Measurements from ENCODE around the gene PARD6G. TPM values are rescaled to one million over a fixed set of nuclear protein-coding genes. Genes with fewer than 3 reads are reported as not detected.

Gene PARD6G
- polyA plus RNA-seq, 3 donors, result 0.78 to 3.6 (median 2.3) TPM

DNA sequence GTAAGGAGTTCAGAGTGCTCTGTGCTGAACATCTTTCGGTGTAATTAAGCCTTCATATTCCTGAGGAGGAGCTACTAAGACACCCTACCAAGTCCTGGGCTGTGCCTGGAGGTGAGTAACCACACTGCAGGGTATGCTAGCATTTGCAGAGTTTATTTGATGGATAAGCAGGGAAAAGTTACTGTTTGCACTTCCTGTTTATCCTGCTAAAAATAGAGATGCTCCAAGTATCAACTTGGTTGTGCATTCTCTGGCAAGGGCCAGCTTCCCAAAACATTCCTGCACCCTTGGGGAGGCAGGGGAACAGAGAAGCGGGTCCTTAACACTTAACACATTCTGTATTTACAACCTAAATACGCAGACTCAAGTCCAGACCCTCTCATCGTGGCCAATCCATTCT, 49.8 kb downstream of the PARD6G start:
- H3K27ac ChIP-seq (ENCODE audit: low read depth, low read length), result no peak overlapping the region
- WGBS, 3 donors, result 67 to 80% (median 77%) methylated on average over 4 of the region's 4 CpGs

DNA sequence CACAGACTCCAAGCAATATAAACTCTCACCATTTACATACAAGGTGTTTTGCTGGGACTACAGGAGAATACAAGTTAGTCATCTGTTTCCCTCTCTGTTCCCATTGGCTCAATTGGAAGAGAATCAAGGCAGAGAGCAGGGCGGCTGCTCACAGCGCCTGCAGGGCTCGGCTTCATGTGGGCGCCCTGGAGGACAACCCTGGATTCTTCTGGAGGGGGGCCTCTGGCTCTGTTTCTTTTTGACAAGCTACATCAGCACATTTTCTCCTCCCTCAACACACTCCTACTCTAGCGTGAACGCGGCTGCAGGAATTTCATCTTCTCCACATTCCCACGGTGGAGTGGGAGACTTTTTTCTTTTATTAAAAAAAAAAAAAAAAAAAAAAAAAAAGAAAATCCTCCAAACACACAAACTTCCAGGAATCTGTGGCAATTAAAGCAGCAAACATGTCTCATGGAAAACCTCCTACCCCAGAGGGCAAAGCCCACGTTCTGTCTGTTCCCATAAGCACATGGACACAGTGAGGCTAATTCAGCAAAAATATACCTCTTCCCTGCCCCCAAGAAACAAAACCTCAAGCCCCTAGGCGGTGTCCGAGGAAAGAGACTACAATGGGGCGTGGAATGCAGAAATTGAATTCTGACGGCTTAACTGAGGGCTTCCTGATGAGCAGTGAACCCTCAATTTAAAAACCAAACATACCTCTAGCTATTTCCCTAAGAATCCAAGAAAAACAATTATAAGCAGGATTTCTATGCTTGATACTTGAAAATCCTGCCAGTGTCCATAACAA, 50.6 kb downstream of the PARD6G start:
- WGBS, 3 donors, result 44 to 71% (median 51%) methylated on average over 13 of the region's 13 CpGs

DNA sequence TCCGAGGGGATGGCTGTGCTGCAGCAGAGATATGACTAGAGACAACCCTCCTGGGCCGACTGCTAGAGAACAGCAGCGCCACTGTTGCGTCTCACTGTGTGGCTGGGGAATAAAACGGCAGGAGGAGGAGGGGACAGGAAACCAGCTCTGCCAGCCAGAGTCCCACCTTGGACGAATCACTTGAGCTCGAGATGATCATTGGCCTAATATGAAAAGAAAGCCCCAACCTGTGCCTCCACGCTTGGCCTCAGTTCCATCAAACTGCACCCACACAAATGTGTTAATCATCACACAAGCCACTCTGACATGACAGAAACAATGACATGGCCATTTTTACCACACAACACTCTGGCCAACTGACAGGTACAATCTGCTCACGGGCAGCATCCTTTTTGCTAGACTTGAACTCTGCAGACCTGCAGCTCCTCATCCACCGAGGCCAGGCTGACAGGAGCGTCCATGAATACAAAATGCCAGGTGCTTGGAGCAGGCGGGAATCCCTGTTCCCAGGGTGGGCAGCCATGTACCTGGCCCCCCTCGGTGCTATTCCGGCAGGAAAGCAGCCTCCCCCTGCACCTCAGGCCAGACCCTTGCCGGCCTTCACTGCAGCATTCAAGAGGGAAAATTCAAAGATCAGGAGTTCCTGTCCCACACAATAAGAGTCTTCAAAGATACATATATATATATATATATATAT, 52.3 kb downstream of the PARD6G start:
- H3K27ac ChIP-seq (ENCODE audit: low read depth, low read length), result no peak overlapping the region
- WGBS, 3 donors, result 71 to 79% (median 75%) methylated on average over 15 of the region's 15 CpGs

More for the DNA sequence above, 50.6 kb downstream of the PARD6G start:
- no peak overlapping the region for H3K27ac ChIP-seq (ENCODE audit: low read depth, low read length)

DNA sequence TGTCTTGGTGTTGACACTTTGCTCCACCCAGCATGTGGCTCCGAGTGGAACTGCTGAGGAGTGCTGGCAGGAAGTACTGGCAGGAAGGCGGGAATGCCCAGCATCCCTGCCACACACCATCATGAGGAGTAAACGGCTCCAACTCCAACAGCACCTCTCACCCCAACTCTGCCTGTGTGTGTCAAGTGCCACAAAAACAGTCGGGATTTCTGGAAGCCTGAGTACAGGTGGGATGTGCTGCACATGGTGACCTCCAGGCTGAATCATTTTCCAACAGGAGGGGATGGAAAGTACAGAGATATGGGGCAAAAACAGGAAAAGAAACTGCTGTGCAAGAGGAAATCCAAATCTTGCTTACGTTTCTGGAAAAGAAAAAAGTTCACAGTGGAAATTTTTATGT, 53.6 kb downstream of the PARD6G start:
- H3K27ac ChIP-seq (ENCODE audit: low read depth, low read length), result no peak overlapping the region
- 42 to 61% (median 53%) methylated on average over 5 of the region's 5 CpGs for WGBS, 3 donors

DNA sequence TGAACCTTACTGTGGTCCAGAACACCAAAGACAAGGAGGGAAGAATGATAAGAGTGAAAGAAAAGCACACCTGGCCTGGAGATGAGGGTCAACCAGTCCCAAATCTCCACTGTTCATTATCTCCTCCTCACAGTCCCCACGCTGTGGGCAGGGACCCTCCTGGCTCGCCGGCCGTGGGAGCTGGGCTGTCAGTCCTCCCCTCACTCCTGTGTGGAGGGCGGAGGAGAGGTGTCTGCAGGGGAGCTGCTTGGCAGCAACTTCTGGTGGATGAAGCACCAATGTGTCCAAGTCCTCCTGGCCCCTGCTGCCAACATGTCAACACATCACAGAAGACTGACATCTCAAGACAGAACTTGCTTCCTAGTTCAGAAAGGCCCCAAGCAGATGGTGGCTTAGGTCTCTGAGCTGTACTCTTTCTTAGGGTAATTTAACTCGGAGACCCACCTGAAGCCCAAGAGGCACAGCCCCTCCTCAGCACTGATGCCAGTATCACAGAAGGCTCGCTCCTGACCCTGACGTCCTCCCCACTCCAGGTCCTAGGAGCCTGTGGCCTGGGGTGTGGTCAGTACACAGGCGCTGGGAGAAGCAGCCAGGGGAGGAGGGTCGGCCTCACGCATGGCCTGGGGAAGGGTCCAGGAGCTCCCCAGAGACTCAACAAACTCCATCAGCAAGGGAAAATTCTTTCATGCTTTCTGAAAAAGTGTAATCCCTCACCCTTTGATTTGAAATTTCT, 54.5 kb downstream of the PARD6G start:
- H3K27ac ChIP-seq (ENCODE audit: low read depth, low read length), result no peak overlapping the region
- 84 to 91% (median 85%) methylated on average over 11 of the region's 11 CpGs for WGBS, 3 donors

GRCh38 chr18:80191907-80192652, 55.2 kb downstream of the PARD6G start:
- no peak overlapping the region for H3K27ac ChIP-seq (ENCODE audit: low read depth, low read length)
- WGBS, 3 donors, result 88 to 93% (median 92%) methylated on average over 13 to 19 of the region's 19 CpGs

DNA sequence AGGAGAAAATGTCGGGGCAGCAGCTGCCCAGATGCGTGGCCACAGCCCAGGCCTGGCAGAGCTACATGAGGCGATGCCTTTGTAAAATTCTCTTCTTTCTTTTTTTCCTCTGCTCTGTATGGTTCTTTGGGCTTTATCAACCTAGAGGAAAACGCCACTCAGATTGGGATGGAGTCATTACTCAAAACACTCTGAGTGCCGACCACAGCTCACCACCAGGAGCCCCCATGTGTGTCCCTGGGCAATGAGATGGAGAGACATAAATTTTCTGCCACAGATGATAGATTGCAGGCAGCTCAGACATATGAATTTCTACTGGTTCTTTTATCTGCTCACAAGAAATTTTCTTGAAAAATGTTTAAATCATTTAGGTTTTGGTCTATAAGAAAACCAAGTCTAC, 56.0 kb downstream of the PARD6G start:
- WGBS, 3 donors, result 84 to 88% (median 85%) methylated on average over 5 of the region's 5 CpGs
- H3K27ac ChIP-seq (ENCODE audit: low read depth, low read length), result no peak overlapping the region

GRCh38 chr18:80190311-80190710, 57.0 kb downstream of the PARD6G start:
- WGBS, 3 donors, result 86 to 88% (median 87%) methylated on average over 5 of the region's 5 CpGs
- no peak overlapping the region for H3K27ac ChIP-seq (ENCODE audit: low read depth, low read length)

GRCh38 chr18:80189531-80189865, 57.8 kb downstream of the PARD6G start:
- WGBS, 3 donors, result 82 to 90% (median 86%) methylated on average over 10 of the region's 10 CpGs
- H3K27ac ChIP-seq (ENCODE audit: low read depth, low read length), result no peak overlapping the region

GRCh38 chr18:80188643-80189530, 58.4 kb downstream of the PARD6G start:
- 85 to 91% (median 91%) methylated on average over 20 of the region's 20 CpGs for WGBS, 3 donors
- H3K27ac ChIP-seq (ENCODE audit: low read depth, low read length), result no peak overlapping the region

DNA sequence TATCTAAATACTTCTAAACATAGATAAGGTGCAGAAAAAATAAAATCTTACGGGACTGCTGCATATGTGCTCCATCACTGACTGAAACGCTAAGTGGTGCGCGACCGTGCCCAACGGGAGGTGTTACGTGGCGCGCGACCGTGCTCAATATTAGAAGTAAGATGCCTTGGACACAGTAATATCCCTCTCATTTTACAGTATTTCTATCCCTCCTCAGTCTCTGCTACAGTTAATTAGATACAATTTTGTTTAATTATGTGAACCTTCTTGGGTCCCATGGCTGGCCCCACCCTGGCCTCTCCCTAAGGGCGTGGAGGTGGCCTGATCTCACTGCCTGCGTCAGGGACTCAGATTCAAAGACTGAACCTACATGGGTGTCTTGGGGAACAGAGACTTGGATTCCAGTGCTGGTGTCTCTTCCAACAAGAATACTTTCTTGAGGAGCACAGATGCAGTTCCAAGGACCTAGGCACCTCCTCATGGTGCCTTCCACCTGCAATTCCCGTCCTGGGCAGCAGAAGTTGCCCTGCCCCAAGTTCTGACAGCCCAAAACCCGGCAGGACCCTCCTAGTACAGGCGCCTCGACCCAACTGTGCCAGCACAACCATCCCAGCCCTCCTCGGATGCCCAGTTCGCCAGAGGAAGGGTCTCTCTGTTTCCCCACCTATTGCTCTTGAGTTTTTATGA, 59.2 kb downstream of the PARD6G start:
- no peak overlapping the region for H3K27ac ChIP-seq (ENCODE audit: low read depth, low read length)
- WGBS, 3 donors, result 93 to 95% (median 95%) methylated on average over 19 of the region's 19 CpGs

GRCh38 chr18:80185545-80185944, 61.8 kb downstream of the PARD6G start:
- WGBS, 3 donors, result 95 to 98% (median 96%) methylated on average over 12 of the region's 12 CpGs
- no peak overlapping the region for H3K27ac ChIP-seq (ENCODE audit: low read depth, low read length)

- no peak overlapping the region for H3K27ac ChIP-seq (ENCODE audit: low read depth, low read length)
- 94 to 96% (median 95%) methylated on average over 26 of the region's 26 CpGs for WGBS, 3 donors
Observed at GRCh38 chr18:80184243-80184772, 63.0 kb downstream of the PARD6G start.

GRCh38 chr18:80183273-80184050, 63.9 kb downstream of the PARD6G start:
- WGBS, 3 donors, result 66 to 79% (median 68%) methylated on average over 13 of the region's 13 CpGs
- H3K27ac ChIP-seq (ENCODE audit: low read depth, low read length), result no peak overlapping the region

DNA sequence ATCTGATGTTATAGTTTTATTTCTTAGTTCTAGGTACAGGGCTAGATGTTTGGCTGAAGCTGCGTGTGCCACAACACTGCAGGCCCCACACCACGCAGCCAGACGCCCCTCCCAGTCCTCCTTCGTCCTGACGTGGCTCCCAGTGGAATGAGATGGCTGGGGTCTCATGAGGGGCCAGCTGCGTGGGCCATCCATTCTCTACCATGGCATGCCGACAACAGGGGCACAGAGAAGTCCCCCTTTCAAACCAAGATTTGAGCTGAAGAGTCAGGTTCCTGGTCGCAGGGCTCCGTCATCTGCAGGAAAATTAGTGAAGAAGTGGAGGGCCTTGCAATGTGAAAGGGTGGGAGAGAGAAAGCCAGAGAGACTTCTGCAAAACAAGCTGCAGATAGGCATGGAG, 64.5 kb downstream of the PARD6G start:
- 80 to 84% (median 83%) methylated on average over 9 of the region's 9 CpGs for WGBS, 3 donors
- no peak overlapping the region for H3K27ac ChIP-seq (ENCODE audit: low read depth, low read length)
